ENCODE results near the gene GNB2. TPM values are rescaled to one million over a fixed set of nuclear protein-coding genes. Genes with fewer than 3 reads are reported as not detected.

GNB2 gene
- total and polyA plus RNA-seq, 2 of the 13 experiments (the other 11 are each of a cell fraction or from before 2014, with no cell fraction given), result 48.3 to 67.1 TPM

GRCh38 chr7:100642534-100642907 is 31.0 kb upstream of the GNB2 start (continued):
- no peak for TF ChIP-seq KIAA2018 (CRISPR knock-in tag; IDR thresholded peaks at IDR 0.05; ENCODE audit: borderline replicate concordance)
- no peak for TF ChIP-seq THRA (CRISPR knock-in tag; IDR thresholded peaks at IDR 0.05; ENCODE audit: borderline replicate concordance)
- TF ChIP-seq ZNF343 (CRISPR knock-in tag; IDR thresholded peaks at IDR 0.05), result 0 out of 2 replicates have a peak, but pooled peaks have one; percentile 35
- 0 out of 2 replicates have a peak, but pooled peaks have one; percentile 37 for TF ChIP-seq TAF1 (CRISPR knock-in tag; IDR thresholded peaks at IDR 0.05)
- TF ChIP-seq HHEX (CRISPR knock-in tag; IDR thresholded peaks at IDR 0.05), result no peak
- no peak for TF ChIP-seq E2F5 (CRISPR knock-in tag; conservative IDR thresholded peaks at IDR 0.05)
- TF ChIP-seq SMARCC2 (IDR thresholded peaks at IDR 0.05), result no peak
- TF ChIP-seq ZNF503 (CRISPR knock-in tag; IDR thresholded peaks at IDR 0.05), result no peak
- 0 out of 2 replicates have a peak, but pooled peaks have one; percentile 14 for TF ChIP-seq ZNF574 (CRISPR knock-in tag; IDR thresholded peaks at IDR 0.05)
- no peak for TF ChIP-seq ZNF781 (CRISPR knock-in tag; IDR thresholded peaks at IDR 0.05; ENCODE audit: borderline replicate concordance, not compliant biosample characterization)
- TF ChIP-seq NFIB (CRISPR knock-in tag; IDR thresholded peaks at IDR 0.05; ENCODE audit: borderline replicate concordance), result no peak
- TF ChIP-seq LBX2 (CRISPR knock-in tag; IDR thresholded peaks at IDR 0.05; ENCODE audit: borderline replicate concordance), result no peak
